PFSK-1 (cell line): ENCODE results near the gene CCDC38.

Experiments
- POLR2AphosphoS5 ChIP-seq: IDR thresholded peaks from 2 replicates; pipeline ENCODE4 v1.6.1; 2012; ENCODE audit warnings: low read depth, mild to moderate bottlenecking, control low read depth, low read length, moderate library complexity
- SIN3A ChIP-seq: IDR thresholded peaks from 2 replicates; pipeline ENCODE4 v1.6.1; 2012; ENCODE audit warnings: mild to moderate bottlenecking, low read length, moderate library complexity, borderline replicate concordance; ENCODE audit not compliant: insufficient read depth
- TF ChIP-seq, protein P1 (sequence below), 2 experiments: IDR thresholded peaks; 2 replicates each; pipeline versions ENCODE4 v1.6.1 to v1.8.0; 2011 to 2012; ENCODE audit warnings: low read depth in 2 of 2, low read length in 2 of 2, control low read depth in 1 of 2, inconsistent platforms in 1 of 2, mild to moderate bottlenecking in 1 of 2, moderate library complexity in 1 of 2; ENCODE audit not compliant: insufficient read depth in 1 of 2

DNA sequence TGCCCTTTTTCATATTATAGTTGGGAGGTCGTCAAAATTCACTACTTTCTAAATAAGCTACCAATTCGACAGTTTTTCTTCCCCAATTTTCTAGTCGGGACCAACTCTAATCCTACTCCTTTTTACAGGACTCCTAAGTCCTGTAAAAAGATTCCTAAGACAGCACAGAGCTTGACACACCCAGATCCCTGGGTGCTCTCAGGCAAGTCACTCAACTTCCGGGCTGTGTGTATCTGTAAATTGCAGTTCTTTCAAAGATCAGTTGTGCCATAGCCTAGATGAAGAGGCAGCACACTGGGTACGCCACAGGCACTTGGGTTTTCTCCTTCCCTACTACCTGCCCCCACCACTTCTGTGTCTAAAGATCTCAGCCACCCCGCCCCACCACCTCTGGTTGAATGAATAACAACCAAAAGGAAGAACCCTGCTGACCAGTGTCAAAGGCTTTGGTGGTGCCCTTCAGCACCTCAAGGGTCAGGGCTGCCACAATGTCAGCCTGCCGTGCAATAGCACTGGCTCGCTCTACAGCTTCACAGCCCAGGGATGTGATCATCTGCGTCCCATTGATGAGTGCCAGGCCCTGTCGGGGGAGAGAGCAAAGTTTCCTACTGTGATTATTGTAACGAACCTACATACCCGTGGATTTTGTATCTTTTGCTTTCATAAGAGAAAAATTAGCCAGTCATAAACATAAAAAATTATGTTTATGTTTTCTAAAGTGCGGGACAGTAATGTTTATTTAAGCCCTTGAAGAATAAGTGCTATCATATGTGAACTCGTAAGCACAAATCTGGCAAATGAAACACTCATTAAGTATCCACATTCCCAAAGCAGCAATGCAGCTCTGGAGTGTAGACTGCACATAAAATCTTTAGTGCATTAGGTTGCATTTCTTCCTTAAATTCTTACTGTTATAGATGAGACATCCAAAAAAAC, 44.5 kb upstream of the CCDC38 start:
- TF ChIP-seq, protein P1, sequence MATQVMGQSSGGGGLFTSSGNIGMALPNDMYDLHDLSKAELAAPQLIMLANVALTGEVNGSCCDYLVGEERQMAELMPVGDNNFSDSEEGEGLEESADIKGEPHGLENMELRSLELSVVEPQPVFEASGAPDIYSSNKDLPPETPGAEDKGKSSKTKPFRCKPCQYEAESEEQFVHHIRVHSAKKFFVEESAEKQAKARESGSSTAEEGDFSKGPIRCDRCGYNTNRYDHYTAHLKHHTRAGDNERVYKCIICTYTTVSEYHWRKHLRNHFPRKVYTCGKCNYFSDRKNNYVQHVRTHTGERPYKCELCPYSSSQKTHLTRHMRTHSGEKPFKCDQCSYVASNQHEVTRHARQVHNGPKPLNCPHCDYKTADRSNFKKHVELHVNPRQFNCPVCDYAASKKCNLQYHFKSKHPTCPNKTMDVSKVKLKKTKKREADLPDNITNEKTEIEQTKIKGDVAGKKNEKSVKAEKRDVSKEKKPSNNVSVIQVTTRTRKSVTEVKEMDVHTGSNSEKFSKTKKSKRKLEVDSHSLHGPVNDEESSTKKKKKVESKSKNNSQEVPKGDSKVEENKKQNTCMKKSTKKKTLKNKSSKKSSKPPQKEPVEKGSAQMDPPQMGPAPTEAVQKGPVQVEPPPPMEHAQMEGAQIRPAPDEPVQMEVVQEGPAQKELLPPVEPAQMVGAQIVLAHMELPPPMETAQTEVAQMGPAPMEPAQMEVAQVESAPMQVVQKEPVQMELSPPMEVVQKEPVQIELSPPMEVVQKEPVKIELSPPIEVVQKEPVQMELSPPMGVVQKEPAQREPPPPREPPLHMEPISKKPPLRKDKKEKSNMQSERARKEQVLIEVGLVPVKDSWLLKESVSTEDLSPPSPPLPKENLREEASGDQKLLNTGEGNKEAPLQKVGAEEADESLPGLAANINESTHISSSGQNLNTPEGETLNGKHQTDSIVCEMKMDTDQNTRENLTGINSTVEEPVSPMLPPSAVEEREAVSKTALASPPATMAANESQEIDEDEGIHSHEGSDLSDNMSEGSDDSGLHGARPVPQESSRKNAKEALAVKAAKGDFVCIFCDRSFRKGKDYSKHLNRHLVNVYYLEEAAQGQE (IDR thresholded peaks at IDR 0.05; ENCODE audit: insufficient read depth in 1 of 2, low read depth in 2 of 2, low read length in 2 of 2): no peak
- no peak for TF ChIP-seq POLR2AphosphoS5
- no peak for TF ChIP-seq SIN3A
